SU-DHL-6 (cell line): Measurements from ENCODE around the gene SEMA4D.
A peak's percentile ranks its signal among the peaks of the same experiment; 100 is the strongest.

Experiments
- H2AFZ ChIP-seq: fragments of 200-600 bp; sonication (generic); 2 replicates; pipeline ENCODE4 v1.6.1; 2014; ENCODE audit warnings: low read depth, mild to moderate bottlenecking, moderate library complexity, mixed read lengths, antibody characterized with exemption, low read length; ENCODE audit not compliant: severe bottlenecking
- H3F3A ChIP-seq: fragments of 200-600 bp; shearing (Covaris generic); 2 replicates; pipeline ENCODE4 v1.6.0; 2016; ENCODE audit warnings: antibody characterized with exemption, mild to moderate bottlenecking; ENCODE audit not compliant: insufficient read depth
- H3K27ac ChIP-seq: fragments of 200-600 bp; sonication (generic); 2 replicates; pipeline ENCODE4 v1.5.1; 2016; ENCODE audit warnings: low read depth, mild to moderate bottlenecking, low read length, moderate library complexity, mixed read lengths
- H3K27me3 ChIP-seq: fragments of 200-600 bp; sonication (generic), shearing (Covaris generic); 2 replicates; pipeline ENCODE4 v1.6.0; 2014; ENCODE audit warnings: mild to moderate bottlenecking, low read length
- H3K36me3 ChIP-seq: fragments of 200-600 bp; sonication (generic); 2 replicates; pipeline ENCODE4 v1.6.1; 2014; ENCODE audit warnings: mild to moderate bottlenecking, low read length, mixed read lengths
- H3K4me2 ChIP-seq: fragments of 300-600, 200-600 bp; shearing (Covaris generic), sonication (generic); 2 replicates; pipeline ENCODE4 v1.6.0; 2014; ENCODE audit warnings: low read length, low read depth, mild to moderate bottlenecking; ENCODE audit not compliant: poor library complexity, severe bottlenecking
- H3K4me3 ChIP-seq: fragments of 200-600 bp; sonication (generic); 2 replicates; pipeline ENCODE4 v1.5.1; 2014; ENCODE audit warnings: antibody characterized with exemption, low read length, mild to moderate bottlenecking, mixed read lengths; ENCODE audit not compliant: insufficient read depth, poor library complexity, severe bottlenecking
- H3K79me2 ChIP-seq: fragments of 200-600 bp; sonication (generic); 2 replicates; pipeline ENCODE4 v1.6.1; 2014; ENCODE audit warnings: mild to moderate bottlenecking, low read length, moderate library complexity; ENCODE audit not compliant: insufficient read depth
- H3K9ac ChIP-seq: fragments of 200-600 bp; sonication (generic); 2 replicates; pipeline ENCODE4 v1.7.0; 2014; ENCODE audit warnings: mild to moderate bottlenecking, low read length
- H3K9me2 ChIP-seq: fragments of 200-600 bp; sonication (generic); replicated peaks from 2 replicates; pipeline ENCODE4 v1.6.1; 2014; ENCODE audit warnings: low read length; ENCODE audit not compliant: insufficient read depth
- H3K9me3 ChIP-seq: fragments of 200-600 bp; sonication (generic); 2 replicates; pipeline ENCODE4 v1.6.1; 2014; ENCODE audit warnings: low read length, mixed read lengths; ENCODE audit not compliant: insufficient read depth
- H4K20me1 ChIP-seq: fragments of 200-600 bp; sonication (generic); 2 replicates; pipeline ENCODE4 v1.6.1; 2014; ENCODE audit warnings: low read depth, mild to moderate bottlenecking, antibody characterized with exemption, low read length, moderate library complexity, mixed read lengths
- CTCF ChIP-seq: fragments of 200-600 bp; sonication (generic); IDR thresholded peaks from one replicate; pipeline ENCODE4 v1.5.1; 2017; ENCODE audit warnings: antibody characterized with exemption, mild to moderate bottlenecking, low read length, moderate library complexity; ENCODE audit not compliant: insufficient read depth, poor library complexity, severe bottlenecking
- EZH2phosphoT487 ChIP-seq: fragments of 200-600 bp; sonication (generic), shearing (Covaris generic); conservative IDR thresholded peaks from 2 replicates; pipeline ENCODE4 v1.6.1; 2018; ENCODE audit warnings: mild to moderate bottlenecking, antibody characterized with exemption, low read length, moderate library complexity, mixed read lengths

SEMA4D gene

GRCh38 chr9:89418882-89419640, 78.9 kb downstream of the SEMA4D start:
- TF ChIP-seq CTCF (no peak), EZH2phosphoT487 (no peak)
- no peaks in the 10 kb centered on the region for H3K79me2 ChIP-seq
- H3F3A ChIP-seq: no peaks in the 10 kb centered on the region
- no peak overlapping the region for H2AFZ ChIP-seq
- no peak overlapping the region for H3K27ac ChIP-seq
- H4K20me1 ChIP-seq: no peaks in the 10 kb centered on the region
- peak overlapping the region; percentile 9 for H3K4me2 ChIP-seq
- no peaks in the 10 kb centered on the region for H3K36me3 ChIP-seq
- H3K9me3 ChIP-seq: no peaks in the 10 kb centered on the region
- no peaks in the 10 kb centered on the region for H3K9me2 ChIP-seq
- no peak overlapping the region for H3K4me3 ChIP-seq
- H3K27me3 ChIP-seq: no peaks in the 10 kb centered on the region
- no peak overlapping the region for H3K9ac ChIP-seq

DNA sequence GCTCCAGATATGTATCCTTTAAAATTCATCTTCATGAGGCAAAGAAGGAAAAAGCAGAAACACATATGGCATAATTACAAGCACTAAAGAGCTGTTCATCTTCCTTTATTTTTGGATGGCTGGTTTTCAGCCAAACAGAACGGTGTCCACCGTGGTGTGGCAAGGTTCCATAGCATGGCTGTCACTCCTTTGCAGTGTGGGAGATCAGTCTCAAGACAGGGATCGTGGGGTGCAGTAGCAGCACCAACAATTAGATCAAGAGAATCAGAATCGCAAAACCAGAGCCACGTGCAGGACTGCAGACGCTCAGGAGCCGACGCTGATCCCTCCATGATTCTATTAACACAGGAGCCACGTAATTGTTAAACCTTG, 79.5 kb downstream of the SEMA4D start:
- TF ChIP-seq CTCF (no peak), EZH2phosphoT487 (no peak)
- Histone ChIP-seq H3K27me3 (no peaks in the 10 kb centered on the region), H3K9ac (no peak overlapping the region), H3K27ac (no peak overlapping the region), H4K20me1 (no peaks in the 10 kb centered on the region), H3K4me3 (no peak overlapping the region), H3K9me3 (no peaks in the 10 kb centered on the region), H3K4me2 (no peak overlapping the region), H2AFZ (no peak overlapping the region), H3F3A (no peaks in the 10 kb centered on the region), H3K36me3 (no peaks in the 10 kb centered on the region), H3K79me2 (no peaks in the 10 kb centered on the region), H3K9me2 (no peaks in the 10 kb centered on the region)

GRCh38 chr9:89417832-89418473, 80.0 kb downstream of the SEMA4D start:
- H4K20me1 ChIP-seq: no peaks in the 10 kb centered on the region
- no peak overlapping the region for H3K9ac ChIP-seq

More at GRCh38 chr9:89417832-89418473, 80.0 kb downstream of the SEMA4D start:
- Histone ChIP-seq H3K79me2 (no peaks in the 10 kb centered on the region), H2AFZ (no peak overlapping the region), H3K27me3 (no peaks in the 10 kb centered on the region), H3K4me2 (no peak overlapping the region), H3K9me3 (no peaks in the 10 kb centered on the region), H3K4me3 (no peak overlapping the region), H3K36me3 (no peaks in the 10 kb centered on the region), H3F3A (no peaks in the 10 kb centered on the region), H3K27ac (no peak overlapping the region), H3K9me2 (no peaks in the 10 kb centered on the region)
- TF ChIP-seq EZH2phosphoT487 (no peak), CTCF (no peak)
